C4-2B (cell line): Measurements from ENCODE around the gene AMPH.

Experiments used
- CTCF ChIP-seq: fragments of 450-650 bp; conservative IDR thresholded peaks from 2 replicates; pipeline ENCODE4 v1.5.1; 2017; ENCODE audit warnings: mild to moderate bottlenecking
- ZFX ChIP-seq: fragments of 450-650 bp; IDR thresholded peaks from 2 replicates; pipeline ENCODE4 v1.6.1; 2017

- TF ChIP-seq CTCF: no peak
- no peak for TF ChIP-seq ZFX
Measured at GRCh38 chr7:38677981-38678697, 47.0 kb upstream of the AMPH start.
